CD14-positive monocyte (primary cell): Measurements from ENCODE around the gene FAM13C. TPM values are rescaled to one million over a fixed set of nuclear protein-coding genes. Genes with fewer than 3 reads are reported as not detected.
"Not testable (repeated sequence)": the region's sequence is repeated elsewhere in the genome, so short reads cannot be mapped to it uniquely, and the experiment has no call there.

Experiments
- DNase-seq, 3 donors: peaks; one replicate each; pipeline ENCODE4 v3.0.0-alpha.2; 2011 to 2022
- H2AFZ ChIP-seq: 2 replicates; pipeline ENCODE4 v1.6.0; 2012; ENCODE audit warnings: mild to moderate bottlenecking, low read depth, low read length, inconsistent platforms; ENCODE audit not compliant: insufficient read depth, poor library complexity, severe bottlenecking
- H3K27ac ChIP-seq, 2 donors: 1 replicate in 1 of 2; 2 replicates in 1 of 2; pipeline ENCODE4 v1.5.1; 2012 to 2013; ENCODE audit warnings: low read length in 2 of 2, control low read depth in 1 of 2, inconsistent platforms in 1 of 2, low read depth in 1 of 2, mild to moderate bottlenecking in 1 of 2
- H3K27me3 ChIP-seq, 2 donors: one replicate each; pipeline versions ENCODE4 v1.6.0 to v1.6.1; 2011 to 2013; ENCODE audit warnings: low read length in 2 of 2; ENCODE audit not compliant: control insufficient read depth in 2 of 2, insufficient read depth in 2 of 2
- H3K36me3 ChIP-seq, 2 donors: replicated peaks in 1 of 2; 1 replicate in 1 of 2; 2 replicates in 1 of 2; pipeline versions ENCODE4 v1.5.1 to v1.6.1; 2012 to 2013; ENCODE audit warnings: low read length in 2 of 2, control low read depth in 1 of 2, inconsistent platforms in 1 of 2, mild to moderate bottlenecking in 1 of 2; ENCODE audit not compliant: insufficient read depth in 2 of 2, control insufficient read depth in 1 of 2
- H3K4me1 ChIP-seq, 2 donors: 1 replicate in 1 of 2; 2 replicates in 1 of 2; pipeline versions ENCODE4 v1.5.1 to v1.6.1; 2012 to 2013; ENCODE audit warnings: low read length in 2 of 2, control low read depth in 1 of 2, inconsistent platforms in 1 of 2, mild to moderate bottlenecking in 1 of 2, moderate library complexity in 1 of 2; ENCODE audit not compliant: insufficient read depth in 2 of 2, control insufficient read depth in 1 of 2
- H3K4me2 ChIP-seq: replicated peaks from 2 replicates; pipeline ENCODE3; 2012; ENCODE audit warnings: low read length, moderate library complexity, mild to moderate bottlenecking; ENCODE audit not compliant: poor library complexity, severe bottlenecking; ENCODE audit errors: extremely low read depth
- H3K4me3 ChIP-seq, 3 experiments: fragments of 200-600 bp in 1 of 3; sonication (generic) in 1 of 3; replicated peaks in 1 of 3; 1 replicate in 2 of 3; 2 replicates in 1 of 3; pipeline ENCODE4 v1.5.1; 2011 to 2013; ENCODE audit warnings: low read length in 3 of 3, mild to moderate bottlenecking in 3 of 3, control low read depth in 2 of 3, low read depth in 2 of 3, inconsistent platforms in 1 of 3, moderate library complexity in 1 of 3
- H3K79me2 ChIP-seq: 2 replicates; pipeline ENCODE4 v1.6.0; 2012; ENCODE audit warnings: mild to moderate bottlenecking, control low read depth, inconsistent platforms, low read length, moderate library complexity; ENCODE audit not compliant: insufficient read depth
- H3K9ac ChIP-seq: 2 replicates; pipeline ENCODE4 v1.6.0; 2017; ENCODE audit warnings: low read length, mild to moderate bottlenecking; ENCODE audit not compliant: insufficient read depth, poor library complexity, severe bottlenecking
- H3K9me3 ChIP-seq, 2 donors: replicated peaks in 1 of 2; 1 replicate in 1 of 2; 2 replicates in 1 of 2; pipeline versions ENCODE4 v1.5.1 to v1.6.1; 2012 to 2013; ENCODE audit warnings: low read length in 2 of 2, control low read depth in 1 of 2; ENCODE audit not compliant: control insufficient read depth in 1 of 2, insufficient read depth in 1 of 2
- H4K20me1 ChIP-seq: 2 replicates; pipeline ENCODE4 v1.6.0; 2012; ENCODE audit warnings: mild to moderate bottlenecking, low read length, control low read depth, moderate library complexity; ENCODE audit not compliant: insufficient read depth
- H3K27ac Mint-ChIP-seq, 7 donors: one replicate each; pipeline ENCODE4 v1.8.0; 2020; ENCODE audit warnings: mild to moderate bottlenecking in 7 of 7, mixed read lengths in 7 of 7, moderate library complexity in 6 of 7, inconsistent platforms in 2 of 7
- H3K27me3 Mint-ChIP-seq, 3 donors: one replicate each; pipeline ENCODE4 v1.8.0; 2021 to 2022; ENCODE audit warnings: low read depth in 3 of 3, mild to moderate bottlenecking in 3 of 3, mixed read lengths in 3 of 3, moderate library complexity in 3 of 3, inconsistent platforms in 1 of 3
- H3K36me3 Mint-ChIP-seq, 2 donors: one replicate each; pipeline ENCODE4 v1.8.0; 2020; ENCODE audit warnings: mixed read lengths in 2 of 2, inconsistent platforms in 1 of 2, mild to moderate bottlenecking in 1 of 2
- H3K4me1 Mint-ChIP-seq: one replicate; pipeline ENCODE4 v1.8.0; 2020; ENCODE audit warnings: mild to moderate bottlenecking, mixed read lengths
- H3K4me3 Mint-ChIP-seq, 2 donors: one replicate each; pipeline ENCODE4 v1.8.0; 2020; ENCODE audit warnings: mild to moderate bottlenecking in 2 of 2, mixed read lengths in 2 of 2, moderate library complexity in 1 of 2
- H3K9me3 Mint-ChIP-seq, 7 donors: one replicate each; pipeline ENCODE4 v1.8.0; 2020 to 2022; ENCODE audit warnings: mixed read lengths in 7 of 7, mild to moderate bottlenecking in 6 of 7, moderate library complexity in 6 of 7, inconsistent platforms in 2 of 7
- CTCF ChIP-seq: fragments of 200-600 bp; IDR thresholded peaks from one replicate; pipeline ENCODE4 v1.8.0; 2022; ENCODE audit warnings: antibody characterized with exemption, mild to moderate bottlenecking
- WGBS: methylation state at CpG from one replicate; pipeline ENCODE4 v1.1.5; 2013; ENCODE audit warnings: missing lambda C conversion rate; ENCODE audit not compliant: insufficient coverage; 5-methylcytosine and 5-hydroxymethylcytosine counted together
- intact Hi-C, 2 donors: fragments of 100-400 bp; cut with micrococcal nuclease; formaldehyde crosslinking; loops; one replicate each; pipeline versions ENCODE4 v1.15.0 to v1.15.1; 2023
- polyA plus RNA-seq, 3 donors: library from polyadenylated mRNA; depleted of rRNA in 1 of 3; unstranded in 2 of 3; stranded (reverse) in 1 of 3; fragments of 300-500 nt in 2 of 3; fragments of >200 nt in 1 of 3; fragmentation: Illumina TruSeq in 2 of 3; gene quantifications; 1 replicate in 2 of 3; 2 replicates in 1 of 3; pipeline ENCODE4 v1.2.3, GENCODE V29; 2012 to 2021

Gene FAM13C
- polyA plus RNA-seq, 3 donors, result not detected

GRCh38 chr10:59225211-59225610, 137.1 kb downstream of the FAM13C start:
- H2AFZ ChIP-seq, result no peak overlapping the region
- no peaks in the 10 kb centered on the region for H3K4me1 Mint-ChIP-seq
- no peak overlapping the region for H3K4me3 ChIP-seq
- H3K79me2 ChIP-seq, result no peaks in the 10 kb centered on the region
- no peaks in the 10 kb centered on the region for H3K27me3 Mint-ChIP-seq
- intact Hi-C loops, result no loop called here
- no peaks in the 10 kb centered on the region for H3K4me1 ChIP-seq
- no peak overlapping the region for H3K9ac ChIP-seq
- no peaks in the 10 kb centered on the region for H3K36me3 ChIP-seq
- no peaks in the 10 kb centered on the region for H3K36me3 Mint-ChIP-seq
- H3K4me3 Mint-ChIP-seq, result no peak overlapping the region
- H3K27me3 ChIP-seq, result no peaks in the 10 kb centered on the region
- TF ChIP-seq CTCF, result no peak
- H3K4me2 ChIP-seq, result no peak overlapping the region
- no peaks in the 10 kb centered on the region for H4K20me1 ChIP-seq
- H3K9me3 ChIP-seq, result no peaks in the 10 kb centered on the region
- H3K27ac Mint-ChIP-seq, result no peak overlapping the region
- H3K9me3 Mint-ChIP-seq, result peaks cover 0 to 3% (median 0%) of the 10 kb centered on the region in 7 donors
- DNase-seq, result no peak
- no peak overlapping the region for H3K27ac ChIP-seq

GRCh38 chr10:59223597-59223996, 138.8 kb downstream of the FAM13C start:
- intact Hi-C loops, result not testable (repeated sequence)

More at GRCh38 chr10:59223597-59223996, 138.8 kb downstream of the FAM13C start:
- H3K9ac ChIP-seq, H3K79me2 ChIP-seq, H3K9me3 Mint-ChIP-seq, H3K4me3 Mint-ChIP-seq, H3K9me3 ChIP-seq, H3K27me3 ChIP-seq, H3K4me3 ChIP-seq, H3K4me1 ChIP-seq, H3K36me3 ChIP-seq, H4K20me1 ChIP-seq, H3K4me2 ChIP-seq, H3K27ac Mint-ChIP-seq, H2AFZ ChIP-seq, H3K27ac ChIP-seq, H3K36me3 Mint-ChIP-seq, DNase-seq, H3K4me1 Mint-ChIP-seq, H3K27me3 Mint-ChIP-seq: not testable (repeated sequence)
- WGBS, result 100% methylated on average over 1 of the region's 2 CpGs
